HCT116 (cell line): ENCODE results near the gene EVC. TPM values are rescaled to one million over a fixed set of nuclear protein-coding genes. Genes with fewer than 3 reads are reported as not detected.
A peak's percentile ranks its signal among the peaks of the same experiment; 100 is the strongest.

Source experiments
- ATAC-seq: fragments of 200-7000 bp; cut with Tn5 transposase; 2 replicates; pipeline ENCODE4 v1.9.1; 2020; ENCODE audit warnings: mild to moderate bottlenecking, moderate library complexity
- BruUV-seq: library from RNA; stranded (reverse); fragments of 400-500 nt; replicated peaks from 2 replicates; lab custom pipeline; 2021; lab: Mats Ljungman, UMichigan
- CTCF ChIA-PET: fragments of 300-600 bp; sonication (Branson Sonifier 250); formaldehyde crosslinking; loops from one replicate; lab custom pipeline; 2021; ENCODE audit warnings: antibody characterized with exemption; lab: Charles Lee
- POLR2A ChIA-PET: fragments of 300-600, 350-600 bp; sonication (Branson Sonifier 250); formaldehyde crosslinking; loops from one replicate; lab custom pipeline; 2021; ENCODE audit warnings: antibody characterized with exemption; lab: Charles Lee
- RAD21 ChIA-PET, 2 experiments: fragments of 300-600 bp; sonication (Branson Sonifier 250); formaldehyde crosslinking; loops; one replicate each; lab custom pipeline; 2023; ENCODE audit warnings: low total read pairs in 2 of 2; ENCODE audit not compliant: uncharacterized antibody in 2 of 2, unreplicated experiment in 2 of 2, low non-redundant PET in 1 of 2; lab: Charles Lee
- DNase-seq: peaks from one replicate; pipeline ENCODE4 v3.0.0-alpha.2; 2010; ENCODE audit warnings: low read depth, low spot score
- H2AFZ ChIP-seq: fragments of 200-600 bp; shearing (Covaris generic), sonication (generic); 2 replicates; pipeline ENCODE4 v1.6.1; 2017; ENCODE audit warnings: low read depth, mixed run types, mixed read lengths, antibody characterized with exemption, low read length; ENCODE audit not compliant: poor library complexity, severe bottlenecking
- H3K27ac ChIP-seq: 2 replicates; pipeline ENCODE4 v1.5.1; 2012; ENCODE audit warnings: low read depth, low read length
- H3K27me3 ChIP-seq: fragments of 200-600 bp; sonication (generic); 2 replicates; pipeline ENCODE4 v1.6.1; 2016; ENCODE audit warnings: mixed run types, low read length, mixed read lengths; ENCODE audit not compliant: insufficient read depth
- H3K36me3 ChIP-seq, 2 experiments: fragments of 200-500 bp in 1 of 2; fragments of 200-600 bp in 1 of 2; sonication (Bioruptor generic) in 1 of 2; sonication (generic) in 1 of 2; 2 replicates each; pipeline versions ENCODE4 v1.5.1 to v1.6.1; 2014 to 2016; ENCODE audit warnings: low read length in 2 of 2, inconsistent platforms in 1 of 2, mixed read lengths in 1 of 2, mixed run types in 1 of 2; ENCODE audit not compliant: insufficient read depth in 2 of 2, control insufficient read depth in 1 of 2
- H3K4me1 ChIP-seq, 2 experiments: fragments of 200-600 bp in 1 of 2; sonication (generic) in 1 of 2; 2 replicates each; pipeline versions ENCODE4 v1.5.1 to v1.6.1; 2012 to 2017; ENCODE audit warnings: low read length in 2 of 2, inconsistent platforms in 1 of 2, mild to moderate bottlenecking in 1 of 2, mixed read lengths in 1 of 2, mixed run types in 1 of 2, moderate library complexity in 1 of 2; ENCODE audit not compliant: insufficient read depth in 2 of 2, control insufficient read depth in 1 of 2
- H3K4me2 ChIP-seq: fragments of 200-600 bp; sonication (generic); 2 replicates; pipeline ENCODE4 v1.6.1; 2017; ENCODE audit warnings: mixed run types, low read length, mixed read lengths
- H3K4me3 ChIP-seq, 2 experiments: fragments of 200-600 bp in 1 of 2; sonication (generic) in 1 of 2; replicated peaks in 1 of 2; 2 replicates each; pipeline ENCODE4 v1.5.1; 2011 to 2016; ENCODE audit warnings: low read length in 2 of 2, control low read depth in 1 of 2, low read depth in 1 of 2, mild to moderate bottlenecking in 1 of 2, mixed read lengths in 1 of 2, mixed run types in 1 of 2
- H3K79me2 ChIP-seq: fragments of 200-600 bp; sonication (generic); 2 replicates; pipeline ENCODE4 v1.6.1; 2017; ENCODE audit warnings: mild to moderate bottlenecking, mixed run types, low read length, moderate library complexity, mixed read lengths; ENCODE audit not compliant: insufficient read depth
- H3K9ac ChIP-seq: fragments of 200-600 bp; sonication (generic); 2 replicates; pipeline ENCODE4 v1.6.1; 2016; ENCODE audit warnings: low read length, mixed read lengths
- H3K9me2 ChIP-seq: fragments of 200-600 bp; sonication (generic), shearing (Covaris generic); 2 replicates; pipeline ENCODE4 v1.6.1; 2017; ENCODE audit warnings: mixed run types, mild to moderate bottlenecking, moderate library complexity; ENCODE audit not compliant: insufficient read depth
- H3K9me3 ChIP-seq, 2 experiments: fragments of 200-500 bp in 1 of 2; fragments of 200-600 bp in 1 of 2; sonication (Bioruptor generic) in 1 of 2; sonication (generic) in 1 of 2; 2 replicates each; pipeline ENCODE4 v1.6.1; 2014 to 2017; ENCODE audit warnings: low read length in 2 of 2, mixed read lengths in 2 of 2, inconsistent platforms in 1 of 2, low read depth in 1 of 2, mild to moderate bottlenecking in 1 of 2, mixed run types in 1 of 2, moderate library complexity in 1 of 2; ENCODE audit not compliant: control insufficient read depth in 1 of 2, insufficient read depth in 1 of 2
- H4K20me1 ChIP-seq: fragments of 200-600 bp; sonication (generic), shearing (Covaris generic); 2 replicates; pipeline ENCODE4 v1.6.1; 2017; ENCODE audit warnings: mixed run types, mild to moderate bottlenecking, moderate library complexity; ENCODE audit not compliant: insufficient read depth
- CBX3 ChIP-seq: IDR thresholded peaks from 2 replicates; pipeline ENCODE4 v1.6.1; 2012; ENCODE audit warnings: low read depth
- CEBPB ChIP-seq: IDR thresholded peaks from 2 replicates; pipeline ENCODE4 v1.6.1; 2012; ENCODE audit warnings: low read depth
- EGR1 ChIP-seq: IDR thresholded peaks from 2 replicates; pipeline ENCODE4 v1.6.1; 2012; ENCODE audit warnings: low read depth
- EZH2phosphoT487 ChIP-seq: fragments of 200-600 bp; IDR thresholded peaks from 2 replicates; pipeline ENCODE4 v1.6.1; 2018; ENCODE audit warnings: antibody characterized with exemption, borderline replicate concordance
- FOSL1 ChIP-seq: IDR thresholded peaks from 2 replicates; pipeline ENCODE4 v1.6.1; 2012; ENCODE audit warnings: low read depth
- POLR2AphosphoS5 ChIP-seq: IDR thresholded peaks from 2 replicates; pipeline ENCODE4 v1.6.1; 2011; ENCODE audit warnings: mild to moderate bottlenecking, low read depth, low read length, moderate library complexity
- RAD21 ChIP-seq: IDR thresholded peaks from 2 replicates; pipeline ENCODE4 v1.6.1; 2012; ENCODE audit warnings: low read depth, mild to moderate bottlenecking
- SIN3A ChIP-seq: IDR thresholded peaks from 2 replicates; pipeline ENCODE4 v1.6.1; 2012; ENCODE audit warnings: low read depth
- SP1 ChIP-seq: IDR thresholded peaks from 2 replicates; pipeline ENCODE4 v1.6.1; 2012; ENCODE audit warnings: low read depth
- SRF ChIP-seq: IDR thresholded peaks from 2 replicates; pipeline ENCODE4 v1.6.1; 2012; ENCODE audit warnings: low read depth
- TCF7L2 ChIP-seq: IDR thresholded peaks from 2 replicates; pipeline ENCODE4 v1.7.0; 2011; ENCODE audit warnings: borderline replicate concordance, inconsistent platforms; ENCODE audit not compliant: insufficient read depth, insufficient read length; ENCODE audit errors: extremely low read depth
- YY1 ChIP-seq: IDR thresholded peaks from 2 replicates; pipeline ENCODE4 v1.6.1; 2011; ENCODE audit warnings: low read length, low read depth, moderate library complexity, mild to moderate bottlenecking; ENCODE audit not compliant: insufficient replicate concordance; ENCODE audit errors: extremely low read depth
- ZNF274 ChIP-seq: fragments of 200-500 bp; sonication (Bioruptor generic); IDR thresholded peaks from 2 replicates; pipeline ENCODE4 v1.6.1; 2014; ENCODE audit warnings: mild to moderate bottlenecking, low read depth, low read length, inconsistent platforms
- intact Hi-C: fragments of 100-400 bp; cut with micrococcal nuclease; formaldehyde crosslinking; loops from 2 replicates; pipeline ENCODE4 v1.10.0; 2022
- total RNA-seq: library from RNA; stranded (reverse); gene quantifications from one replicate; pipeline ENCODE4 v1.2.1, GENCODE V29; 2021; ENCODE audit not compliant: unreplicated experiment
- TF ChIP-seq, protein P1 (sequence below): IDR thresholded peaks from 2 replicates; pipeline ENCODE4 v1.6.1; 2012
- TF ChIP-seq, protein P2 (sequence below): IDR thresholded peaks from 2 replicates; pipeline ENCODE4 v1.6.1; 2012
- TF ChIP-seq, protein P3 (sequence below), 3 experiments: fragments of 200-600 bp in 1 of 3; sonication (generic) in 1 of 3; IDR thresholded peaks in 2 of 3; conservative IDR thresholded peaks in 1 of 3; 2 replicates each; pipeline ENCODE4 v1.5.1; 2012 to 2017; ENCODE audit warnings: low read depth in 2 of 3, low read length in 2 of 3, antibody characterized with exemption in 1 of 3, borderline replicate concordance in 1 of 3, control low read depth in 1 of 3, mild to moderate bottlenecking in 1 of 3, mixed read lengths in 1 of 3, mixed run types in 1 of 3, moderate library complexity in 1 of 3; ENCODE audit not compliant: insufficient read depth in 1 of 3
- TF ChIP-seq, protein P4 (sequence below): IDR thresholded peaks from 2 replicates; pipeline ENCODE4 v1.6.1; 2011; ENCODE audit warnings: mild to moderate bottlenecking, low read length, moderate library complexity; ENCODE audit not compliant: insufficient replicate concordance; ENCODE audit errors: extremely low read depth

Gene EVC
- total RNA-seq, 1 experiment from 2014 or later: 0.15 TPM

DNA sequence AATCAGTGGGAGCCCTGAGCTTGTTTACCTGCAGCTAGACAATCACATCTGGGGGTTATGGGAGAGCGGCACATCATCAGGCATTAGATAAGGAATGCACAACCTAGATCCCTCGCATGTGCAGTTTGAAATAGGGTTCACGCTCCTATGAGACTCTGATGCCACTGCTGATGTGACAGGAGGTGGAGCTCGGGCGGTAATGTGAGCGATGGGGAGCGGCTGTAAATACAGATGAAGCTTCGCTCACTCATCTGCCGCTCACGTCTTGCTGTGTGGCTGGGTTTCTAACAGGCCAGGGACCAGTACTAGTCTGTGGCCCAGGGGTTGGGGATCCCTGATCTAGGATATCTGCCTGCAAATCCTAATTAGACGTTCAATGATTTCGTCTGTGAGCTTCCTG is 91.6 kb downstream of the EVC start (continued):
- TF ChIP-seq FOSL1: no peak
- no peak for TF ChIP-seq SRF
- TF ChIP-seq, protein P1, sequence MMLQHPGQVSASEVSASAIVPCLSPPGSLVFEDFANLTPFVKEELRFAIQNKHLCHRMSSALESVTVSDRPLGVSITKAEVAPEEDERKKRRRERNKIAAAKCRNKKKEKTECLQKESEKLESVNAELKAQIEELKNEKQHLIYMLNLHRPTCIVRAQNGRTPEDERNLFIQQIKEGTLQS: no peak
- TF ChIP-seq TCF7L2: no peak

DNA sequence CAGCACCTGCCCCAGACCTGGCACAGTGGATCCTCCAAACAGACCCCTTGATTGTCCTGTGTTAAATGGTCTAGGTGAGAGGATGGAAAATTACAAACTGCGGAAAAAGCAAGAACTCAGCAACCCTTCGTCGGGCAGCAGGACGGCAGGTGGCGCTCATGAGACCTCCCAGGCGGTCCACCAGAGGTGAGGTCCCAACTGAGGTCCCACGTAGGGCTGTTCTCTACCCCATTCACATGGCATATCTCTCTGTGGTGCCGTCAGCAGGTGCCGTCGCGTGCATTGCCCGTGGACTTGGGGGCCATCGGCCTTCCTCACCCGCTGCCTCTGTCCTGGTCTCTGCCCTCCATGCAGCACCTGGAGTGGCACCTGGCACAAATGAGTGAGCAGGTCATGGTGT is 93.7 kb downstream of the EVC start:
- DNase-seq (no peak), ATAC-seq (peak; percentile 88)
- intact Hi-C loops: no loop called here
- no peaks in the 10 kb centered on the region for H3K36me3 ChIP-seq
- no peaks in the 10 kb centered on the region for H3K4me1 ChIP-seq
- POLR2A ChIA-PET: no interaction called here
- no peaks in the 10 kb centered on the region for H3K27me3 ChIP-seq
- no peaks in the 10 kb centered on the region for H4K20me1 ChIP-seq
- no peak for TF ChIP-seq FOSL1
- TF ChIP-seq, protein P2, sequence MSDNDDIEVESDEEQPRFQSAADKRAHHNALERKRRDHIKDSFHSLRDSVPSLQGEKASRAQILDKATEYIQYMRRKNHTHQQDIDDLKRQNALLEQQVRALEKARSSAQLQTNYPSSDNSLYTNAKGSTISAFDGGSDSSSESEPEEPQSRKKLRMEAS: no peak
- no peak for TF ChIP-seq EZH2phosphoT487
- TF ChIP-seq, protein P1: no peak
- TF ChIP-seq SIN3A: no peak
- no peak for TF ChIP-seq YY1
- no peak for TF ChIP-seq EGR1
- TF ChIP-seq, protein P3, sequence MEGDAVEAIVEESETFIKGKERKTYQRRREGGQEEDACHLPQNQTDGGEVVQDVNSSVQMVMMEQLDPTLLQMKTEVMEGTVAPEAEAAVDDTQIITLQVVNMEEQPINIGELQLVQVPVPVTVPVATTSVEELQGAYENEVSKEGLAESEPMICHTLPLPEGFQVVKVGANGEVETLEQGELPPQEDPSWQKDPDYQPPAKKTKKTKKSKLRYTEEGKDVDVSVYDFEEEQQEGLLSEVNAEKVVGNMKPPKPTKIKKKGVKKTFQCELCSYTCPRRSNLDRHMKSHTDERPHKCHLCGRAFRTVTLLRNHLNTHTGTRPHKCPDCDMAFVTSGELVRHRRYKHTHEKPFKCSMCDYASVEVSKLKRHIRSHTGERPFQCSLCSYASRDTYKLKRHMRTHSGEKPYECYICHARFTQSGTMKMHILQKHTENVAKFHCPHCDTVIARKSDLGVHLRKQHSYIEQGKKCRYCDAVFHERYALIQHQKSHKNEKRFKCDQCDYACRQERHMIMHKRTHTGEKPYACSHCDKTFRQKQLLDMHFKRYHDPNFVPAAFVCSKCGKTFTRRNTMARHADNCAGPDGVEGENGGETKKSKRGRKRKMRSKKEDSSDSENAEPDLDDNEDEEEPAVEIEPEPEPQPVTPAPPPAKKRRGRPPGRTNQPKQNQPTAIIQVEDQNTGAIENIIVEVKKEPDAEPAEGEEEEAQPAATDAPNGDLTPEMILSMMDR (IDR thresholded peaks at IDR 0.05 in 2 of 3, conservative IDR thresholded peaks at IDR 0.05 in 1 of 3; ENCODE audit: borderline replicate concordance in 1 of 3, insufficient read depth in 1 of 3, low read depth in 2 of 3, low read length in 2 of 3): peak; percentile 44 to 75 (median 69); a peak in 5 of 6 replicates
- TF ChIP-seq SRF: no peak
- peak; percentile 30 for TF ChIP-seq RAD21
- TF ChIP-seq CEBPB: no peak
- no peak for TF ChIP-seq POLR2AphosphoS5
- TF ChIP-seq CBX3: no peak
- TF ChIP-seq SP1: no peak
- no peak for TF ChIP-seq ZNF274
- TF ChIP-seq TCF7L2: no peak
- TF ChIP-seq, protein P4, sequence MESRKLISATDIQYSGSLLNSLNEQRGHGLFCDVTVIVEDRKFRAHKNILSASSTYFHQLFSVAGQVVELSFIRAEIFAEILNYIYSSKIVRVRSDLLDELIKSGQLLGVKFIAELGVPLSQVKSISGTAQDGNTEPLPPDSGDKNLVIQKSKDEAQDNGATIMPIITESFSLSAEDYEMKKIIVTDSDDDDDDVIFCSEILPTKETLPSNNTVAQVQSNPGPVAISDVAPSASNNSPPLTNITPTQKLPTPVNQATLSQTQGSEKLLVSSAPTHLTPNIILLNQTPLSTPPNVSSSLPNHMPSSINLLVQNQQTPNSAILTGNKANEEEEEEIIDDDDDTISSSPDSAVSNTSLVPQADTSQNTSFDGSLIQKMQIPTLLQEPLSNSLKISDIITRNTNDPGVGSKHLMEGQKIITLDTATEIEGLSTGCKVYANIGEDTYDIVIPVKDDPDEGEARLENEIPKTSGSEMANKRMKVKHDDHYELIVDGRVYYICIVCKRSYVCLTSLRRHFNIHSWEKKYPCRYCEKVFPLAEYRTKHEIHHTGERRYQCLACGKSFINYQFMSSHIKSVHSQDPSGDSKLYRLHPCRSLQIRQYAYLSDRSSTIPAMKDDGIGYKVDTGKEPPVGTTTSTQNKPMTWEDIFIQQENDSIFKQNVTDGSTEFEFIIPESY: no peak
- CTCF ChIA-PET: interaction anchor here (1.2 to 2.9 kb wide), 2 partner anchors 9 to 175 kb away, joined by 4 to 19 read pairs; no protein-coding TSS in a partner anchor
- H3K79me2 ChIP-seq: no peaks in the 10 kb centered on the region
- no TSS peak for BruUV-seq
- RAD21 ChIA-PET: interaction anchor here in 1 of 2 experiments (1.9 kb wide), 1 partner anchor 8 kb away, joined by 6 read pairs; no protein-coding TSS in a partner anchor
- no peak overlapping the region for H3K4me3 ChIP-seq
- no peaks in the 10 kb centered on the region for H3K9me2 ChIP-seq
- H3K9ac ChIP-seq: no peak overlapping the region
- peak overlapping the region; percentile 32 for H2AFZ ChIP-seq
- no peaks in the 10 kb centered on the region for H3K9me3 ChIP-seq
- no peak overlapping the region for H3K4me2 ChIP-seq
- no peak overlapping the region for H3K27ac ChIP-seq
